Measurements from ENCODE around the gene PLEKHB2. TPM values are rescaled to one million over a fixed set of nuclear protein-coding genes. Genes with fewer than 3 reads are reported as not detected.

Gene PLEKHB2
- total RNA-seq, 1 experiment from 2014 or later: 55.9 TPM

DNA sequence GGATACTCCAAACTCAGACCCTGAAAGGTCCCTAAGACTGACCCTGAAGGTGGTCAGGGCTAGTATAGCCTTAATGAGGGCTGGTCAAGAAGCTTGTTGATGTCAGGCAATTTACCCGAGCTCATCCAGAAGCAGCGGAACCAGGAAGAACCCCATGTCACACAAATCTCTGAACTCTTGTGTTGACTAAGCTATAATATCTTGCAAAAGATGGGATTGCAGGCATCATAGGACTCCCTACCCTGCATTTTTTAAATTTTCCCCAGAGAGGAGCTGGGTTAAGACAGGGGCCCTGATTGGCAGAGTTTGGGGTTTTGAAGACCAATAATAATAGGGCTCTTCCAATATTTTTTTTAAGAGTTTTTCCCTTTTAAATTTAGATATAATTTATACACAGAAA is 2.0 kb upstream of the PLEKHB2 start:
- H2BK120ac ChIP-seq (ENCODE audit: low read depth, low read length, poor library complexity, severe bottlenecking): no peak overlapping the region
- peaks cover 11% of the 10 kb centered on the region for H3K23me2 ChIP-seq (ENCODE audit: insufficient read length, low read depth, low read length, poor library complexity, severe bottlenecking)
- no peak overlapping the region for H3K18ac ChIP-seq (ENCODE audit: insufficient read length, low read depth, low read length)
- H4K20me1 ChIP-seq (ENCODE audit: control insufficient read depth, insufficient read depth, insufficient read length): no peaks in the 10 kb centered on the region
- no peak overlapping the region for H3K4ac ChIP-seq (ENCODE audit: low read depth, low read length)
- H3K27me3 ChIP-seq (ENCODE audit: insufficient read depth, low read length): no peaks in the 10 kb centered on the region
- H3K79me1 ChIP-seq (ENCODE audit: insufficient read depth, low read depth, low read length, poor library complexity, severe bottlenecking): no peaks in the 10 kb centered on the region
- no peak overlapping the region for H2AK5ac ChIP-seq (ENCODE audit: insufficient read length, low read length)
- H3K27ac Mint-ChIP-seq: no peak overlapping the region; a peak in 1 of 7 replicates
- no peak overlapping the region for H2BK15ac ChIP-seq (ENCODE audit: low read depth, low read length)
- peaks cover 22 to 23% of the 10 kb centered on the region in 2 experiments for H3K4me1 Mint-ChIP-seq
- no peak overlapping the region for H3K14ac ChIP-seq (ENCODE audit: insufficient read depth, low read length)
- peaks cover 9% of the 10 kb centered on the region; the same call in 1 of the 2 replicates for H3K4me1 ChIP-seq (ENCODE audit: insufficient read depth, low read length)
- no peaks in the 10 kb centered on the region for H3K9me3 ChIP-seq (ENCODE audit: control insufficient read depth, low read depth, low read length)
- no peak overlapping the region for H4K5ac ChIP-seq (ENCODE audit: insufficient read length, low read depth, low read length)
- no peak overlapping the region for H3K27ac ChIP-seq (ENCODE audit: insufficient read length, low read depth, low read length)
- H3K9me3 Mint-ChIP-seq: no peaks in the 10 kb centered on the region
- H3K27me3 Mint-ChIP-seq (ENCODE audit: low read depth): no peaks in the 10 kb centered on the region
- H3K4me2 ChIP-seq (ENCODE audit: insufficient read depth, insufficient read length, low read length): no peak overlapping the region
- no peak overlapping the region for H2BK12ac ChIP-seq (ENCODE audit: insufficient read length, low read depth, low read length)
- H3K9ac ChIP-seq (ENCODE audit: extremely low read depth, insufficient read length, low read length): no peak overlapping the region
- DNase-seq: no peak
- H3K23ac ChIP-seq (ENCODE audit: insufficient read length, low read depth, low read length): no peak overlapping the region
- H3K79me2 ChIP-seq (ENCODE audit: insufficient read depth, low read length): peaks cover 21% of the 10 kb centered on the region; the same call in 1 of the 2 replicates
- no peak overlapping the region for H2BK20ac ChIP-seq (ENCODE audit: low read depth, low read length, poor library complexity, severe bottlenecking)
- H2BK5ac ChIP-seq (ENCODE audit: insufficient read length, low read length): no peak overlapping the region
- no peak overlapping the region for H2AFZ ChIP-seq (ENCODE audit: low read length)
- TF ChIP-seq CTCF (conservative IDR thresholded peaks at IDR 0.05): no peak
- no peak overlapping the region for H3K56ac ChIP-seq (ENCODE audit: insufficient read length, low read depth, low read length)
- no peak overlapping the region for H3K4me3 Mint-ChIP-seq
- H4K8ac ChIP-seq (replicated peaks; ENCODE audit: insufficient read length, low read depth, low read length): no peak overlapping the region
- no peak overlapping the region for H4K91ac ChIP-seq (ENCODE audit: insufficient read length, low read depth, low read length)
- no CpG with 5 or more reads among the region's 2 CpGs for WGBS (ENCODE audit: extremely low coverage, insufficient read length, low lambda C conversion rate)
- no peak overlapping the region for H3T11ph ChIP-seq (ENCODE audit: low read length)
- no peaks in the 10 kb centered on the region; a peak in 1 of 7 replicates for H3K36me3 Mint-ChIP-seq (ENCODE audit: insufficient read depth in 1 of 3, low read depth in 3 of 3)
